ENCODE measurements around the gene THRB.

THRB gene

GRCh38 chr3:24088782-24089181 is 405.9 kb downstream of the THRB start:
- no peak overlapping the region for H3K4me3 ChIP-seq (replicated peaks; ENCODE audit: low read depth, low read length)
- peak; percentile 50 for TF ChIP-seq CTCF (IDR thresholded peaks at IDR 0.05; ENCODE audit: low read depth, low read length, missing control alignments)
- DNase-seq (ENCODE audit: extremely low read depth, low read depth), result no peak

DNA sequence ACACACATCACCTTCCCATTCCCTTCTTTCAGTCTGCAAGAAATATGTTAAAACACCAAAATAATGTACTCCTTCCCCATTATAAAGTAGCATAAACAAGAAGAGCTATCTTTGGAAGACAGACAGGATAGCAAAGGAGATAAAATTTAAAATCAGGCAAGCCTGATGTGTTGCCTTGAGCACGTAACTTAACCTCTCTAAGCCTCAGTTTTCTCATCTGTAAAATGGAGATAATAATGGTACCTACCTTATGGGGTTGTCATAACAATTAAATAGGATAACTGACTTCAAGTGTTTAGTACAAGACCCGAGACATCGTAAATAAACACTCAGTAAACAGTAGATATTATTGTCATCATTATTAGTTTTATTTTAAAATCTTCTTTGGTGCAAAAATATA is 407.2 kb downstream of the THRB start:
- no peak for TF ChIP-seq CTCF (IDR thresholded peaks at IDR 0.05; ENCODE audit: low read depth, low read length, missing control alignments)
- no peak overlapping the region for H3K4me3 ChIP-seq (replicated peaks; ENCODE audit: low read depth, low read length)
- no peak for DNase-seq (ENCODE audit: extremely low read depth, low read depth)

DNA sequence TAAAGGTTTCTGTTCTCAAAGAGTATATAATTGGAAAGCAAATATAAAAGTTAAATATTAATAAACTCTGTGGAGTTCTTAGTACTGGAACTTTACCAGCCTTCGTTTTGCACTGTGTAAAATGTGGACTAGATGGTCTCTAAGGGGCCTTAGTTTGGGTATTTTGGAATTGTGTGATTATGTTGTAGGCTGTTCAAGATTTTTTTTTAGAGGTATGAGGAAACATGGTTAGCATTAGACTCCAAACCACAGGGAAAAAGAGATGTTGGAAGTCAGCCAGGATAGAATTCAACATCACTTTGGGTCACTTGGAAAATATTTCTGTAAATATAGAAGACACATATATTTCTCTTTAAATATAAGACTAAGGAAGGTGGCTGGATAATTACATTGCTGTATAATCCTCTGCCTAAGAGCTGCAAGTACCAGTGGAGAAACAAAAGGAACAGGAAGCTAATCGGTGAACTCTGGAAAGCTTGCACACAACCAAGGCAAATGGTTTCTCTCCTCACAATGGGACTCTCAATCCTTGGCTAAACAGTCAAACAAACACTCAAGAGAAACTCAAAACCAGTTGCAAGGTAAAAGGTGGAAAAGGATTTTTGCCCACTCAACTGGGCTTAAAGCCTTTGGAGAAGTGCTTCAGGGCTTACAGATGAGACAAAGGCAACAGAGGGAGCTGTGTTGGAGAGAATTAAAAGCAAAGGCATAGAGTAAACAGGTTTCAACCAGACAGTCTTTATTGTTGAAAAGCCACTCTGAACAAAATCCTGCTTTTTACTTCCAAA is 407.8 kb downstream of the THRB start:
- DNase-seq (ENCODE audit: extremely low read depth, low read depth), result no peak
- TF ChIP-seq CTCF (IDR thresholded peaks at IDR 0.05; ENCODE audit: low read depth, low read length, missing control alignments), result no peak
- no peak overlapping the region for H3K4me3 ChIP-seq (replicated peaks; ENCODE audit: low read depth, low read length)

DNA sequence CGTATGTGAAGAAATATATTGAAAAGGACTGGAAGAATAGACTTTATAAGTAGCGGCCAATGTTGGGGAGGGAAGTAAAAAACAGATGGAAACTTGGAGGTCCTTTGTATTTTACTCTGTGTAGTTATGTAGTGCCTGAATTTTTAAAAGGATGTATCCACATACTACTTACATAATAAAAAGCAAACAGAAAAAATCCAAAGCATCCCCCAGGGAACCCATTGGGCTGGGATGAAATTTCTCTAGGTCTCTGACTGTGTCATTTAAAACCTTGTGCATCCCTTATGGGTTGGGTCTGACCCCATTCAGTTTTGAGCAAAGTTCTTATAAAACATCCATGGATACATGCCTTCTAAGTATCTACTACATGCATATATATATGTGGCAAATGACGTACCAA is 408.4 kb downstream of the THRB start:
- no peak for TF ChIP-seq CTCF (IDR thresholded peaks at IDR 0.05; ENCODE audit: low read depth, low read length, missing control alignments)
- DNase-seq (ENCODE audit: extremely low read depth, low read depth), result no peak

DNA sequence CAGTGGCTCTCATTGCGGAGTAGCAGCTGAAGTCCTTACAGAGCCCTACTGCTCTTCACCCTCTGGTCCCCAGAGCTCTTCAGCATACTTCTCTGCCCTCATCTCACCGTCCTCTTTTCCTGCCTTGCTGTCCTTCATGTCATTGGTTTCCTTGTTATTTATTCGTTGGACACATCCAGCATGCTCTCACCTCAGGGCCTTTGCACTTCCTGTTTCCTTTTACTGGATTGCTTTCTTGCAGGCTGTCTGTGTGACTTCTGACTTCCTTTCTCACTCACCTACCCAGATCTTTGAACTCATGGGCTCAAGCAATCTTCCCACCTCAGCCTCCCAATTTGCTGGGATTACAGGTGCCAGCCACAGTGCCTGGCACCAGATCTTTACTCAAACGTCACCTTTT is 422.5 kb downstream of the THRB start:
- TF ChIP-seq CTCF (IDR thresholded peaks at IDR 0.05; ENCODE audit: low read depth, low read length, missing control alignments), result no peak
- no peak for DNase-seq (ENCODE audit: extremely low read depth, low read depth)
- H3K4me3 ChIP-seq (replicated peaks; ENCODE audit: low read depth, low read length), result no peak overlapping the region

More for the DNA sequence above, 408.4 kb downstream of the THRB start:
- no peak overlapping the region for H3K4me3 ChIP-seq (replicated peaks; ENCODE audit: low read depth, low read length)

GRCh38 chr3:24069045-24069444 is 425.6 kb downstream of the THRB start:
- DNase-seq (ENCODE audit: extremely low read depth, low read depth), result no peak
- no peak overlapping the region for H3K4me3 ChIP-seq (replicated peaks; ENCODE audit: low read depth, low read length)
- TF ChIP-seq CTCF (IDR thresholded peaks at IDR 0.05; ENCODE audit: low read depth, low read length, missing control alignments), result peak; percentile 33

GRCh38 chr3:24067483-24067882 is 427.2 kb downstream of the THRB start:
- no peak for TF ChIP-seq CTCF (IDR thresholded peaks at IDR 0.05; ENCODE audit: low read depth, low read length, missing control alignments)
- DNase-seq (ENCODE audit: extremely low read depth, low read depth), result no peak
- no peak overlapping the region for H3K4me3 ChIP-seq (replicated peaks; ENCODE audit: low read depth, low read length)
